GM19397 (cell line): ENCODE data around the gene ZNF107.
"Not testable (repeated sequence)": the region's sequence is repeated elsewhere in the genome, so short reads cannot be mapped to it uniquely, and the experiment has no call there.

Experiments
- ATAC-seq: cut with Tn5 transposase; IDR thresholded peaks from one replicate; pipeline ENCODE4 v1.9.1; 2021; ENCODE audit warnings: mild to moderate bottlenecking, moderate library complexity; ENCODE audit not compliant: unreplicated experiment

Gene ZNF107

GRCh38 chr7:64642875-64643274, 23.1 kb upstream of the ZNF107 start:
- no peak for ATAC-seq

- ATAC-seq: no peak
These were observed 22.4 kb upstream of the ZNF107 start for GRCh38 chr7:64643566-64643965.

- no peak for ATAC-seq
These were observed 14.7 kb upstream of the ZNF107 start for GRCh38 chr7:64651203-64651602.

GRCh38 chr7:64651632-64652165, 14.2 kb upstream of the ZNF107 start:
- ATAC-seq: no peak

- no peak for ATAC-seq
These were observed 12.1 kb upstream of the ZNF107 start for GRCh38 chr7:64653721-64654401.

- ATAC-seq: no peak
These were observed 11.0 kb upstream of the ZNF107 start for GRCh38 chr7:64654796-64655548.

GRCh38 chr7:64655811-64656210, 10.1 kb upstream of the ZNF107 start:
- ATAC-seq: no peak

GRCh38 chr7:64656489-64656888, 9.4 kb upstream of the ZNF107 start:
- no peak for ATAC-seq

- not testable (repeated sequence) for ATAC-seq
These were observed 3.8 kb upstream of the ZNF107 start for GRCh38 chr7:64662091-64662490.

- ATAC-seq: no peak
These were observed 724 bp downstream of the ZNF107 start for GRCh38 chr7:64666663-64667050.

- no peak for ATAC-seq
These were observed 1.4 kb downstream of the ZNF107 start for GRCh38 chr7:64667311-64667710.

GRCh38 chr7:64672414-64672813, 6.5 kb downstream of the ZNF107 start:
- ATAC-seq: no peak

GRCh38 chr7:64685091-64685490, 19.2 kb downstream of the ZNF107 start:
- no peak for ATAC-seq

GRCh38 chr7:64685741-64686140, 19.8 kb downstream of the ZNF107 start:
- ATAC-seq: no peak

GRCh38 chr7:64686493-64687184, 20.7 kb downstream of the ZNF107 start:
- no peak for ATAC-seq

- no peak for ATAC-seq
These were observed 21.3 kb downstream of the ZNF107 start for GRCh38 chr7:64687249-64687648.

GRCh38 chr7:64688988-64689387, 23.1 kb downstream of the ZNF107 start:
- no peak for ATAC-seq

GRCh38 chr7:64691831-64692230, 25.9 kb downstream of the ZNF107 start:
- ATAC-seq: no peak

GRCh38 chr7:64697863-64698262, 31.9 kb downstream of the ZNF107 start:
- ATAC-seq: not testable (repeated sequence)

- no peak for ATAC-seq
These were observed 40.8 kb downstream of the ZNF107 start for GRCh38 chr7:64706625-64707292.

- not testable (repeated sequence) for ATAC-seq
These were observed 52.0 kb downstream of the ZNF107 start for GRCh38 chr7:64717896-64718295.
